Left kidney (tissue), 2 donors: ENCODE measurements around the gene CELSR3. TPM values are rescaled to one million over a fixed set of nuclear protein-coding genes. Genes with fewer than 3 reads are reported as not detected.

Source experiments
- DNase-seq: peaks from one replicate; pipeline ENCODE4 v3.0.0-alpha.2; 2013
- polyA plus RNA-seq: library from polyadenylated mRNA; unstranded; fragments of 120-200 nt; gene quantifications from one replicate; pipeline ENCODE4 v1.2.1, GENCODE V29; 2013; ENCODE audit not compliant: insufficient read length

The CELSR3 gene
- polyA plus RNA-seq, 1 donor, result 1.1 TPM

DNA sequence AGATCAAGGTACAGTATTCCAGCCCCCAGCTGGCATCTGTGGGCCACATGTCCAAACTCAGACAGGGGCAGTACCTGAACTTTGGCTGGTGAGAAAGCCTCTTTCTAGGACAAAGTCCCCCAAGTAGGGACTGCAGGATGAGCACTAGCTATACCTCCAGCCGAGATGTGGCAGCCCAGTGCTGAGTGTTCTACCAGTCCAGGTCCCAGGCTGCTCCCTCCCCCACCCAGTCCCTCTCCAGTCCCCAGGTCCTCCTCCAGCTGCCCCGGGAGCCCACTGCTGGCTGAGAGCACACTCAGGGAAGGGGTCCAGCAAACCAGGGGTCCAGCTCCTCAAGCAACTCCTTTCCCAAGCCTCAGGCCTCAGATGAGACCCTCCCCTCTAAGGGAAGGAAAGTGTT is 28.9 kb downstream of the CELSR3 start:
- no peak for DNase-seq

DNA sequence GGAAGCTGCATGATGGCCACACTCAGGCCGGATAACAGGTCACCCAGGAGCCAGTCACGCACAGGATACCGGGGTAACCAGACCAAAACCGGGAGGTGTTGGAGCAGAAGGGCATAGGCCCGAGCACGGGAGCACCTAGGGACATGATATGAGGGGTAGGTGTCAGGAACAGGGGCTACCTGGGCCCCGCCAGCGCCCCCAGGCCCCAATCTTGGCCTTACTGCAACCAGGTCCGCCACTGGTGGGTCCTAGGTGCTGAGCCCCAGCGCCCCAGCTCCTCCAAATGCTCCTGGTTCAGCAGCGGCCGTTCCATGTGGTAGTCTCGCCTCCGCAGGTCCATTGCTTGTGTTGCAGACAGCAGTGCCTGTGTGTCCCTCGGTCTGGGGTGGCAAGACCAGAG is 29.4 kb downstream of the CELSR3 start:
- DNase-seq, result no peak

DNA sequence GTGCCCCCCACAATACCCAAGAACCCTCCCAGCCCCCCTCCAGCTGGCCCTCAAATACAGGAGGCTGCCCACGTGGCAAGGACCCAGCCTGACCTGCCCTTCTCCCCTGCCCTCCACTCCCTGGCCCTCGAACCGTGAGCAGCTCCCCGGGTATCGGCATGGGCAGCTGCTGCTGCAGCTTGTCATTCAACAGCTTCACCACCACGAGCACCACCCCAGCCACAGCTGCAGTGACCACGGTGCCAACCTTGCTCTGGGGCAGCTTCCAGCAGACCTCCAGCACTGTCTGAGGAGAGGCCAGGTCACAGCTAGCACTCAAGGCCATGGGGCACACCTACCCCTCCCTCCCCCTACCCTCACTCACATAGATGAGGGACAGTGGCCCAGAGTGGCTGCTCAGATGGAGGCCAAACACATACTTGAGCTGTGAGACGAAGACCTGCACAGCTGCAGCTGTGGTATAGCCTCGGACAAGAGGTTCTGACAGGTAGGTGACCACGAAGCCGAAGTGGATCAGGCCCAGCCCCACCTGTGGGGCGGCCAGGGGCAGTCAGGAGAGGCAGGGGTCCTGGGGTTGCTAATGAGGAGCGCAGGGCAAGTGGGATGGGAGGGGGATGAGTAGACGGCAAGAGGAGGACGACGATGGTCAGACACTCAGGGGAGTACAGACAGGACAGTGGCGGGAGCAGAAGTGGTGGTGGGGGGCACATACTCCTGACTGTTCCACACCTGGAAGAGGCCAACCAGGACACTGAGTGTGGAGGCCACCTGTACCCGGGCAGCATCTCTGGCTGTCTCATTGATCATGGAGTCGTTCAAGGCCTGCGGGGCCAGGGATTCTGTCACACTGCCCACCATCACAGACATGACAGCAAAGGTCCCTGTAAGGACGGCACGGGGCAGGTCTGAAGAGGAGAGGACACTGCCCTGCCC is 30.9 kb downstream of the CELSR3 start:
- DNase-seq, result no peak

DNA sequence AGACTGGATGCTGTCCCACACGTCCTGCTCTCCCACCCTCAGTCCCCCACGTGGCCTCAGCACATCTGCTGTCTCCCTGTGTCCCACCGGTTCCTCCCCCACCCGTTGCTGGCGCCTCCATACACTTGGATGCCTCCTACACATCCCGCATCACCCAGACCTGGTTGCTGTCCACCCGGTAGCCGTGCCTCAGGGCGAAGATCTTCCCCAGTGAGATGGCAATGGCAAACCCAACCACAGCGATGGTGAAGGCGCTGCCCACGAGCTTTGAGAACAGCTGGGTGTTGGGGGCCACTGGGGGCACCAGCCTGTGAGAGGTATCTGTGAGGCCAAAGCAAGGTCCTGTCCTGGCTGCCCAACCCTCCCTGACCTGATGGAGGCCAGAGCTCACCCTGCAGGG is 31.9 kb downstream of the CELSR3 start:
- no peak for DNase-seq

DNA sequence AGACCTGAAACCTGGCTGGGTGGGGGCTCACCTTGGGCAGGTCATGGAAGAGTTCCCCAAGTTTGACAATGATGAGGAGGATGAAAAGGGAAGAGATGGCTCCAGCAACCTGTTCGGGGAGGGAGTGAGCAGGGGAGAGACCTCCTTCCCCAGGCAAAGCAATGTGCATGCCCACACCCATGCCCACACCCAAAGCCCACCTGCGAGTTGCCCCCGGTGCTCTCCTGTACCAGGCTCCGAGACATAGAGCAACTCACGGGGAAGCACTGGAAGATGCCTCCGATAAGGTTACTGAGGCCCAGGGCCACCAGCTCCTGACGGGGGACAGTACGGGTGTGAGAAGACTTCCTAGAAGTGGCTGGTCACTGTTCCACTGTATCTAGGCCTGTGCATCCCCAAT is 32.3 kb downstream of the CELSR3 start:
- DNase-seq, result no peak

DNA sequence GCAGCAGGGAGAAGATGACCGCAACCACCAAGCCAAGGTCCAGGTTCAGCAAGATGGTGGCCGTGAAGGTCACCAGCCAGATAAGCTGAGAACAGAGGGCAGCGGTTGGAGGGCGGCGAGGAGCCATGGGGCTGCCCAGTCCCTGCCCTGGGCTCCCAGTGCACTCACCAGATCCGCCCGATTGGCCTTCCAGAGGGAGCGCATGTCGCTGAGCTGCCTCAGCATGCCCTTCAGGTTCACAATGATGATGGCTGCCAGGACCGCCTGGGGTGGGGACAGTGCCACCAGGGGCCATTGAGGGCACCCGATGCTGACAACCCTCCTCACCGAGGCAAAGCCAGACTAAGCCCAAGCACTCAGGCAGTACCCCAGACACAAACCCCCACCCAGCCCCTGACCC is 32.8 kb downstream of the CELSR3 start:
- DNase-seq, result no peak

DNA sequence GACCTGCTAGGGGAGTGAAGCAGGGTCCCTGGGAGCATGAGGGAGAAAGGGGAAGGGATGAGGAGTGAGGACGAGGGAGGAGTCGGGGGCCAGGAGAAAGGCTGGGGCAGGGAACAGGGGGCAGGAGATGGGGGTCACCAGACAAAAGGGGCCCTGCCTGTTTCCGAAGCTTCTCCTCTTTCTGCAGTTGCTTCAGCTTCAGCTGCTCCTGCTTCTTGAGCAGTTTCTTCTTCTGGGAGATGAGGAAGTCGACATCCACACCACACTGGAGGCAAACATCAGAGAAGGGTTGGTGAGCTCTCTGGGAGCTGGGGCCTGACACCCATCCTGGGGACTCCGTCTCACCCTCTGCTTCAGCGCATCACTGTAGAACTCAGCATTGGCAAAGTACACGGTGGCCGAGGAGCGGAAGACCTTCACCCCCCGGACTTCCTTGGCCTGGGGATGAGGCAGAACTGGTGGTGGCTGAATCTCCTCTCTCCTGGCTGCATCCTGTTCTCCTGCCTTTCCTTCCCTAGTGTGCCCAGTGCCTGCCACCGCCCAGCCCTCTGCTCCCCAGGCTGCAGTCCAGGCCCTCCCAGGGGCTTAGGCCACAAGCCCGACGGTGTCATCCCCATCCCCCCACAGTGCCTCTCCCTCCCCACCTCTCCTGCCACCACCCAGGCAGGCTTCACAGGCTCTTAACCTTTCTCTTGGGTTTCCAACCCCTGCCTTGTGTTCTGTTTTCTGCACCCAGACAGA is 34.2 kb downstream of the CELSR3 start:
- no peak for DNase-seq

DNA sequence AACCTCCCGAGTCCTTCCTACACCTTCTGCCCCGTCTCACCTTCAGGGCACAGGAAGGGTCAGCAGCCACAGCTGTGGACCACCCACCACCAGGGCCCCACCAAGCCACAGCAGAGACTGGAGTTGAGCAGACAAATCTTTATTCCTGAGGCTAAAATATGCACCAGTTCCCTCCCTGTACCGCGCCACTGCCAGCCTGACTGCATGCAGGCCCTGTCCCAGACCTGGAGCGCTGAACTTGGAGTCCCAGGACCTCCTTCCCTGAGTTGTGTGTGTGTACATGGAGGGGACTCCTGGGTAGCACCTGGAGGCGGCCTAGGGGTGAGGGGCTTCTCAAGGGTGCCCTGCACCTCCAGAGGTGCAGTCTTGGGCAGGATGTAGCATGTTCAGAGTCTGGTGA is 37.1 kb downstream of the CELSR3 start:
- DNase-seq, result no peak

DNA sequence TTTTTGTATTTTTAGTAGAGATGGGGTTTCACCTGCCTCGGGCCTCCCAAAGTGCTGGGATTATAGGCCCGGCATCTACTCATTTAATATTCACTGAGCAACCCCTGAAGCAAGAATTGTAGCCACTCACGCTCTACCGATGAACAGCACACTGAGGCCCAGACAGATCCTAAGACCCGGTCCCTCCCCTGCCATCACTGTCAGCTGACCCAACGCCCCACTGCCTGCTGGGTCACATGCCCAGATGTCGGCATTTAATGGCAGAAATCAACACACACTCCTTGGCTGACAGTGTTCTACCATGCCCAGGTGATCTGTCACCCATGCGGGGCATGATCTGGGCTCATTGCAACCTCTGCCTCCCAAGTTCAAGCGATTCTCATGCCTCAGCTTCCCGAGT is 37.9 kb downstream of the CELSR3 start:
- no peak for DNase-seq

DNA sequence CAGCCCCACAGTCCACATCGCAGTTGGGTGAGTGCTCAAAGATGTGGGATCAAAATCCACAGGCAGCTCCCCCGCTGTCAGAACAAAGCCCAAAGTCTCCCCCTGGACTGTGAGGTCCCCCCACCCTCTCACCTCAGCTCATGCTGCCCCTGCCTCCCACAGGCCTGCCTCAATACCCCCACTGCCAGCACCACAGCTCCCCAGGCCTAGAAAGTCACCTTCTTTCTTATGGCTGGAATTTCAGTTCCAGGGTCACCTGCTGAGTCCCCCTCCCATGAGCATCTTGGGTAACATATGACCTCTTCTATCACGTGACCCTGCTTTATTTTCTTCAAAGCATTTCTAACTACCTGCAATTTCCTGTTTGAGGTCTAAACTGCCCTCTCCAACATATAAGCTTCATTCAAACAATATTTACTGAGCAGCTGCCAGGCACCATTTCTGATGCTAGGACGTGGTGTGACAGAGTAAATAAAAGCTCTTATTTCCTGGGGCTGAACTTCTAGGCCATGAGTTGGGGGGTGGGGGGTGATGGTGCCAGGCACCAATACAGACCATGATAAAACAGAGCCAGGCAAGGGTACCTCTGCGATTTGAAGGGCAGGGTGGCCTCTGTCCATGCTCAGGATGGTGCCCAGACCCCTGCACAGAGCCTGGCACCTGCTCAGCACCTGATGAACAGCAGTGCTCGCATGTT is 38.7 kb downstream of the CELSR3 start:
- DNase-seq, result no peak

DNA sequence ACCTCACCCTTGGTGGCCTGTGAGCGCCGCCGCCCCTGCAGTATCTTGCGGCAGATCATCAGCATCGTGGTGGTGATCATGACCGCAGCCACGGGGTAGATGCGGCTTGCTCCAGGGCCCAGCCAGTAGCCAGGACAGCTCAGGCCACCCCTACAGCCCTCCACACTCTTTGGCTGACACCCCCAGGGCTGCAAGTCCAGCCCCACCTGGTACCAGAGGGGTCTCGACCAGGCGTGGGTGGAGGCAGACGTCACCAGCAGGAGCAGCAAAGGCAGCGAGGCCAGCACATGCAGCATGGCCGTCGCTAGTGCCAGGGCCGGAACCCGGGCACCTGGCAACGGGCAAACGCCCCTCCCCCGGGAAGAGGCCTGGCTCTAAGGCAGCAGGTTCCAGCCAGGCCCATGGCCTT is 41.2 kb downstream of the CELSR3 start, which contains the start of gene TMEM89:
TSS of gene TMEM89 (minus strand) at position 309 of the 409 bp plus-strand sequence. CDS start at position 296, 13 bp downstream.
- DNase-seq, result no peak

DNA sequence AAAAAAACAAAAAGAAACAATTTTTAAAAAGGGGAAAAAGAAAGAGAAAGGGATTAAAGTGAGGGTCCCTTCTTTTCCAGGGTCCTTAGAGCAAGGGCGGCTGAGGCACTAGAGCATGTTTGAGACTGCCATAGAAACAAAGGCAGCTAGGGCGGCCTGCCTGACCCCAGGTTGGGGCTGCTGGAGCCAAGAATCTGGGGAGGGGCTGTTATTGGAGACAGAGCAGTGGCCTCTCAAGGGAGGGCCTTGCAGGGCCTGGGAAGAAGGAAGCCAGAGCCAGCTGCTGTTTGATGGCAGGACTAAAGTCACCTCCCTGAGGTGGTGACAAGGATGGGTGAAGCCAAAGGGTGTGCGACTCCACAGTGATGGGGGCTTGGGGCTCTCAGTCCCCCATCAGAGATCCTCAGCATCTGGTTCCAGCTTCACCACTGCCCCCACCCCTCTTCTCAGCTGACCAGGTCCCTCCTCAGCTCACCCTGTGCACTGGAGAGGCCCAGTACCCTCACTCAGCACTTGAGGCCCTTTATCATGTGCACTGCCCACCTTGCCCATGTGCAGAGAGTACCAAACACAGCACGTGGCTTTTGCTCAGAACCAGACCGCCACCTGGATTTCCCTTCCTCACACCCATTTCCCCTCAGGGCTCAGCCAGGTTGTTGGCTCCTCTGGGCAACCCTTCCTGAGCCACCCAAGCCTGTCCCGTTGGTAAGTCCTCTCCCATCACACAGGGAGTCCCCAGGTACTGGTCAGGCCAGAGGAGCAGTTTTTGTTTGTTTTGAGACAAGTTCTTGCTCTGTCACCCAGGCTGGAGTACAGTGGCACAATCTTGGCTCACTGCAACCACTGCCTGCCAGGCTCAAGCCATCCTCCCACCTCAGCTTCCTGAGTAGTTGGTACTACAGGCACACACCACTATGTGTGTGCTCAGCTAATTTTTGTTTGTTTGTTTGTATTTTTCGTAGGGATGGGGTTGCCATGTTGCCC is 42.9 kb downstream of the CELSR3 start:
- DNase-seq, result no peak

DNA sequence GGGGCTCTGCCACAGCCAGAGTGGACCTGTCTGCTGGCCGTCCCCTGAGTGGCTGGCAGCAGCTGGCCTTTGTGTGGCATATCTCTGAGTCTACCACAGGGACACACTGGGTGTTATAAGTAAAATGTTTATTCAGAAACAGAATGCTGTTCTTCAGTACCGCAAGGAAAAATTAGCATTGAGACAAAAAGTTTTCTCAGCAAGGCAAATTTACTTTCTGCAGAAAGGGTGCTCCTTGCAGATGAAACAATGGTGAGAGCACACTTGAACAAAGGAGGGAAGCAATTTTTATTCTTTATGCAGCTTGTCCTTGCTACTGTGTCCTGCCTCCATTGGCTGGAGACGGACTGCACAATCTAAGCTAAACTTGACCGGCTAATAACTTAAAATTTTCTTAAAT is 45.1 kb downstream of the CELSR3 start:
- no peak for DNase-seq

DNA sequence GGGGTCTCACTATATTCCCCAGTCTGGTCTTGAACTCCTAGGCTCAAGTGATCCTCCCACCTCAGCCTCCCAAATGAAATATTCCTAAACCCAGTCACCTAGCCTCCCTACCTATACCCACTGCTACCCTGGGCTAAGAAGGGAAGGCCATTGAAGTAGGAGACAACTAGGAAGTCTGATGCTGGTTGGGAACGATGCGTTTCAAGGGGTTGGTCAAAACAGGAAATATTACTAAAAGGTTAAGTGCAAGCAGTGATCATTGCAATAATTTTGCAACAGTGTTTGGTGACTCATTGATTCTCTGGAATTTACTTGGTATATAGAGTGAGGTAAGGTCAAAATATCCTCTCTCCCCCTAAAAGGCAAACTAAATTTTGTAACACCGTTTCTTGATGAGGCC is 48.6 kb downstream of the CELSR3 start:
- no peak for DNase-seq

DNA sequence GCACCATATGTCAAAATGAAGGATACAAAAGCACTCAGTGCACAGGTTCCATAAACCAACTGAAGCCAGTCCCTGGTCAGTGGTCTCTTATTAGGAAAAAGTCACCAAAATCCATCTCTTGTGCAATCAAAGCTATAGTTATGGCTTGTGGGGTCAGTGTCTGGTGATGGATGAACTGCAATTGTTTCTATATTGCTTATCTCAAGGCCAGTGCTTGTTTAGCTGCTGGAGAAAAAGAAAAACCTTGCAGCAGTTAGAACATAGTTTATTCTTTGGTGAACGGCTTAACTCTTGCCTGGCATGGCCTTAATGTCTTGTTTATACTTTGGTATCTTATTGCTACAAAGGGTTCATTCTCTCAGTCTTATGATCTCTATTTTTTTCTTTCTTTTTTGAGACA is 50.4 kb downstream of the CELSR3 start:
- no peak for DNase-seq

DNA sequence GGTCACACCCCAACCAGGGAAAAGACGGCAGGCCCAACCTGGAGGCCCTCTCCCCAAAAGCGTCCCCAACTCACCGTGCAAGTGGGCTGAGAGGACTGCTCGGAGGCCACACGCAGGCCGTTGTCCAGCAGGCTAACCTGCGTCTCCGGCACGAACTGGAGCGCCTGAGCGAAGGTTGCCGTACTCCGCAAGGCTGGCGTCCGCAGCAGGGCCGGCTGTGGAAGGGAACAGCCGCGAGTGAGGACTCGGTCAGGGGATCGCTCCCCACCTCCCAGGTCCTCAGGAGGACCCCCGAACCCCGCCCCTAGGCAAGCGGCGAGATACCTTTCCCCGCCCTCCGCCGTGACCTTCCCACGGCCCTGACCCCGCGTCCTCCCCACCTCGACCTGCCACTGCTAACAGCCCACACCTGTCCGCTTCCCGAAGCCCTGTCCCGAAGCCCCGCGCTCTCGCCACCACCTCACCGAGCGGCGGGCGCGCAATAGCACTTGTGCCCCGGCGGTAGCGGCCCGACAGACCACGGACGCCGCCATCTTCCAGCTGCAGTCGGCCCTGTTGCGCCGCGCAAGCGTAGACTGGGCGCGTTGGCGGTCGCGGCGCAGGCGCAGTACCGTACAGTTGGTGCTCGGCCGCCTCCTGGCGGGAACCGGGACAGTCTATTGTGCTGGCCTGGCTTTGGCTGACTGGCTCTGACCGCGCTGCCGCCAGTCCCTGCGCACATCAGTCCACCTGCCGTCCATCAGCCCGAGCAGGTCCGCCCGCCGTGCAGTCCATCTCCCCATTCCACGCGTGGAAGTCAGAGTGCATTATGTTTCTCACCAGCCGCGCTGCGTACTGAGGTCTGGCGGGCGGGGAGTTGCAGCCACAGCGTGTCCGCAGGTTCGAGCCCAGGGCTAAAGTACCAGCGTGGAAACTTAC is 53.3 kb downstream of the CELSR3 start, which contains the start of gene UQCRC1:
TSS of gene UQCRC1 (minus strand) at position 559 of the 918 bp plus-strand sequence. CDS start at position 533, 26 bp downstream.
- DNase-seq, result peak; percentile 90

DNA sequence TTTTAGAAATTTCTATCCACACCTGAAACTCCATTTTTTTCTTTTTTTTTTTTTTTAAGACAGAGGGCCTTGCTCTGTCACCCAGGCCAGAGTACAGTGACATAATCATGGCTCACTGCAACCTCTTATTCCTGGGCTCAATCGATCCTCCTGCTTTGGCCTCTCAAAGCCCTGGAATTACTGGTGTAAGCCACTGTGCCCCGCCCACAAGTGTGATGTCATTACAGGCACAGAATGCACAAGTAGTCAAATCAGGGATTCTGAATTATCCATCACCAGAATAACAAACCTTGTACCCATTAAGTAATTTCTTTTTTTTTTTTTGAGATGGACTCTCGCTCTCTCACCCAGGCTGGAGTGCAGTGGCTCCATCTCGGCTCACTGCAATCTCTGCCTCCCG is 55.2 kb downstream of the CELSR3 start:
- no peak for DNase-seq

DNA sequence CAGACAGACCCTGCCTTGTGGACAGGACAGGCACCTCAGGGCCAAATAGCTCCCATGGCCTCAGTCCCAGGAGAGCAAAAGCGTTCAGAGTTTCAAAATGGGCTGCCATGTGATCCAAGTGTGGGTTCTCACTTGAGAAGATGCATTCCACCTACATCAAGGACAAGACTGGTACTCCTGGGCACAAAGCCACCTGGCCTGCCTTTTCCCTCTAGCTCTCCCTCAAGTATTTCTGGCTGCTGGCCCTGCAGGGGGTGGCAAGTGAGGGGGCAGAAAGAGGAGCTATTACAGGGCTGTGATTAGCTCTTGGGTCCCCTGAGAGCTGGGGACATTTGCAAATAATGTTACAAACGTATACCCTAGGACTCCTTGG is 61.1 kb downstream of the CELSR3 start:
- no peak for DNase-seq

DNA sequence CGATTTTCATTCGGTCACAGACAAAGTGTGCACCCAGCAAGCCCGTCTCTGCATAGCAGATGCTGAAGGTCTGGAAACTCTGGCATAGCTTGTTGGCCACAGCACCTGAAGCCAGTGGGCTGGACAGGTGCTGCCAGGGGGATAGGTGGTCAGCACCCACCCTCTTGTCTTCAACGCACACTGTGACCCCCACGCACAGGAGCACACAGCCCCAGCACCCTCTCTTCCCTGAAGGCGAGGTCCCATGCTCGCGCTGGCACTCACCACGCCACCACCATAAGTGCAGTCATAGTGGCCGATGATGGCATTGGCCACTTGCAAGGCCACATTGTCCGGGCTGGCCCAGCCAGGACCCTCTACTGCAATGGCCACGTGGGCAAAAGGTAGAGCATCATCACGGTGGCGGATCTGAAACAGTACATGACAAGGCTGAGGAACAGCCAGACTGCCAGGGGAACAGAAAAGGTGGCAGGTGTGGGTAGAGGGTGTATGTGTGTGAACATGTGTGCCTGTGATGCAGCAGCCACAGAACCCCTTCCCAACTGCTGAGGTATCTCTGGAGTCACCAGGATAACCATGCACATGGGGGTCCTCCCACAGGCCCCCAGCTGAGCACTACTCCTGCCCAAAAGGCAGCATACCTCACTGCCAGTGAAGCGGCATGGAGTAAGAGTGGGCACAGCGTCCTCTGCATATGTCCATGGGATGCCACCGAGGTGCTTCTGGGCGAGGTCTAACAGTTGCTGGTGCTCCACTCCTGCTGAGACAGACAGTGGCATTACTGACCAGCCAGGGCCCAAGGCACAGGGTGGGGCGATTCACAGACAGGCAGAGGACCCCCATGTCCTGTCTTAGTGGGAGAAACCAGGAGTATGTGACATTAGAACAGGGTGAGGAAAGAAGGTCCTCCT is 61.7 kb downstream of the CELSR3 start:
- no peak for DNase-seq
